AG04450 (cell line): ENCODE data around the gene MAP2K2. TPM values are rescaled to one million over a fixed set of nuclear protein-coding genes. Genes with fewer than 3 reads are reported as not detected.

Experiments
- CTCF ChIA-PET: fragments of 300-600, 350-600 bp; formaldehyde crosslinking; extraction: SDS; loops from one replicate; lab custom pipeline; 2022; ENCODE audit warnings: antibody characterized with exemption, inconsistent platforms; lab: Charles Lee
- POLR2A ChIA-PET: fragments of 350-600 bp; formaldehyde crosslinking; extraction: SDS; loops from one replicate; lab custom pipeline; 2021; ENCODE audit warnings: antibody characterized with exemption, inconsistent platforms; lab: Yijun Ruan, JAX
- DNase-seq: peaks from one replicate; pipeline ENCODE4 v3.0.0-alpha.2; 2011; ENCODE audit warnings: low read depth, low spot score
- H3K27ac ChIP-seq: one replicate; pipeline ENCODE4 v1.5.1; 2012; ENCODE audit warnings: low read depth, low read length, control low read depth
- H3K27me3 ChIP-seq: one replicate; pipeline ENCODE4 v1.6.0; 2012; ENCODE audit warnings: low read length; ENCODE audit not compliant: control insufficient read depth, insufficient read depth
- H3K4me3 ChIP-seq: 2 replicates; pipeline ENCODE4 v1.5.1; 2011; ENCODE audit warnings: mild to moderate bottlenecking, low read depth, low read length, control low read depth
- H3K9me3 ChIP-seq: 2 replicates; pipeline ENCODE4 v1.5.1; 2012; ENCODE audit warnings: low read length; ENCODE audit not compliant: control insufficient read depth, insufficient read depth
- CTCF ChIP-seq: IDR thresholded peaks from 2 replicates; pipeline ENCODE4 v1.5.1; 2011; ENCODE audit warnings: low read depth, low read length, control low read depth, inconsistent platforms
- polyA plus RNA-seq: library from polyadenylated mRNA; depleted of rRNA; stranded (reverse); fragments of >200 nt; gene quantifications from 2 replicates; pipeline ENCODE4 v1.2.3, GENCODE V29; 2011

MAP2K2 gene
- polyA plus RNA-seq, 1 experiment = 65.1 TPM

GRCh38 chr19:4100647-4101495 lies 23.1 kb downstream of the MAP2K2 start:
- no peak for DNase-seq
- ChIA-PET CTCF (no interaction called here), POLR2A (no interaction called here)
- Histone ChIP-seq H3K27ac (no peak overlapping the region), H3K4me3 (no peak overlapping the region), H3K27me3 (no peaks in the 10 kb centered on the region), H3K9me3 (no peaks in the 10 kb centered on the region; the same call in 1 of the 2 replicates)
- TF ChIP-seq CTCF = no peak

GRCh38 chr19:4099041-4099764 lies 24.7 kb downstream of the MAP2K2 start:
- CTCF ChIA-PET = no interaction called here
- POLR2A ChIA-PET = interaction anchor here (0.9 kb wide), 1 partner anchor 114 kb away, joined by 3 read pairs; the partner anchor contains the start of gene EEF2
- DNase-seq = no peak

GRCh38 chr19:4098493-4098892 lies 25.4 kb downstream of the MAP2K2 start:
- no peak for TF ChIP-seq CTCF
- DNase-seq = no peak
- no peaks in the 10 kb centered on the region for H3K27me3 ChIP-seq
- H3K9me3 ChIP-seq = no peaks in the 10 kb centered on the region; the same call in 1 of the 2 replicates
- no peak overlapping the region for H3K4me3 ChIP-seq
- H3K27ac ChIP-seq = no peak overlapping the region
- CTCF ChIA-PET = no interaction called here
- POLR2A ChIA-PET = interaction anchor here (0.9 kb wide), 1 partner anchor 113 kb away, joined by 3 read pairs; the partner anchor contains the start of gene EEF2

More at GRCh38 chr19:4099041-4099764, 24.7 kb downstream of the MAP2K2 start:
- Histone ChIP-seq H3K9me3 (no peaks in the 10 kb centered on the region; the same call in 1 of the 2 replicates), H3K27ac (no peak overlapping the region), H3K4me3 (no peak overlapping the region), H3K27me3 (no peaks in the 10 kb centered on the region)
- TF ChIP-seq CTCF = no peak

- CTCF ChIA-PET = no interaction called here
- no peak overlapping the region for H3K4me3 ChIP-seq
- no peaks in the 10 kb centered on the region for H3K27me3 ChIP-seq
- POLR2A ChIA-PET = interaction anchor here (0.6 kb wide), 1 partner anchor 30 kb away, joined by 3 read pairs; no protein-coding TSS in a partner anchor
- DNase-seq = no peak
- TF ChIP-seq CTCF = no peak
- no peaks in the 10 kb centered on the region; the same call in 1 of the 2 replicates for H3K9me3 ChIP-seq
- no peak overlapping the region for H3K27ac ChIP-seq
Observed at GRCh38 chr19:4097501-4097900, 26.4 kb downstream of the MAP2K2 start.
